ENCODE data around the gene TMEM247.

The TMEM247 gene

GRCh38 chr2:46489423-46490174 is 10.2 kb downstream of the TMEM247 start:
- peak; percentile 29 for DNase-seq (ENCODE audit: low spot score)

DNA sequence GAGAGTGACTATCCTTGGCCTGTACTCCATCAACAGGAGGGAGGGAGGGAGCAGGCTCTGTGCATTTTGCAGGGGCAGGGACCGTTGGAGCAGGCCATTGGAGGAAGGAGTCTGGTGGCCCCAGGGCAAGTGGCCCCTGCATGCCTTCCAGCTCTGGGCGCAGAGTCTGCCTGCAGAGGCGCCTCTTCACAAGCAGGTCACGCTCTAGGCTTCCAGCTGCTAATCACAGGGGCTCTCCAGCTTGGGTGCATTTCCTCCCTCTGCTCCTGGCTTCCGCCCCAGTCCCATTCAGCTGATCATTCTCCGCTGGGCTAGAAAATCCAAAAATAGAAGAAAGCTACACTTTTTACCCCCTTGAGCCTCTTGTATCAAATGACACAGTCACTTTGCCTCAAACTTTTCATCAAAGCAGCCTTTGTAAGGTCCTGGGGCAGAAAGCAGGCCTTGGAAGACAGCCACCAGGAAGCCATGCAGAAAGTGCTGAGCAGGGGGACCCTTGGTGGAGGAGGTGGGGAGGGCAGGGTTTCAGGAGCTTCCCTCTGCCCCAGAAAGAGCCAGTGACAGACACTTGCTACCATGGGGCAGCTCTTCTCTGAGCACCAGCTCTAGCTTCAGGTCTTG is 11.3 kb downstream of the TMEM247 start:
- peak; percentile 72 for DNase-seq (ENCODE audit: low spot score)

- DNase-seq (ENCODE audit: low spot score) = no peak
These were observed 12.9 kb downstream of the TMEM247 start for GRCh38 chr2:46492301-46492700.

DNA sequence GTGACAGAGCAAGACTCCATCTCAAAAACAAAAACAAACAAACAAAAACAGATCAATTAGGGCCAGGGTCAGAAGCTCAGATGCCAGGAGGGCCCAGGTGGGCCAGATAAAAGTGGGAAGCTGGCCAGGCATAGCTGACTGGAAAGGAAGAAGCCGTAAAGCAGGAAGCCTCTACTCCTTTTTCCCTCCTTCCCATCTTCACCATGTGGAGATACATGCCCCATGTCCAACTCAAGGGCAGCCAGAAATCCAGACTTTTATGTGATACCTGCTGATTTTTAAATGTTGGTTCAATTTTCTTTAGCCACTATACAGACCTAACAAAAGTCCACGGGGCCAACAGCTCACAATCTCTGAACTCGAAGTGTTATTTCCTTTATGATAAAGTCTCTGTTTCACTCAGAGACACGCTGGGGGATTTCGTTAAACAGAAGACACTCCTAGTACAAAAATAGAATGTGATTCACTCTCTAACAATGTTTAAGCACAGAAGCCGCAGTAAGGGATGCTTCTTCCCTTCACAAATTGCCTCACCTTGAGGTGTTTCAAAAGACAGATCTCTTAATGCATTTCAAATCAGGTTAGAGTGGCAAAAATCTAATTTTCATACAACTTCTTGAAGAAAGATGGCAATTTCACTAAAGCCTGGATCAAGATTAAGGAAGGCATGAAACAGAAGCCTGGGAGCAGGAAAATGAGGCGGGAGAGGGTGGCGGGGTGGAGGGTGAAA is 14.0 kb downstream of the TMEM247 start:
- DNase-seq (ENCODE audit: low spot score) = peak; percentile 47

GRCh38 chr2:46493971-46494250 is 14.5 kb downstream of the TMEM247 start:
- peak; percentile 11 for DNase-seq (ENCODE audit: low spot score)

DNA sequence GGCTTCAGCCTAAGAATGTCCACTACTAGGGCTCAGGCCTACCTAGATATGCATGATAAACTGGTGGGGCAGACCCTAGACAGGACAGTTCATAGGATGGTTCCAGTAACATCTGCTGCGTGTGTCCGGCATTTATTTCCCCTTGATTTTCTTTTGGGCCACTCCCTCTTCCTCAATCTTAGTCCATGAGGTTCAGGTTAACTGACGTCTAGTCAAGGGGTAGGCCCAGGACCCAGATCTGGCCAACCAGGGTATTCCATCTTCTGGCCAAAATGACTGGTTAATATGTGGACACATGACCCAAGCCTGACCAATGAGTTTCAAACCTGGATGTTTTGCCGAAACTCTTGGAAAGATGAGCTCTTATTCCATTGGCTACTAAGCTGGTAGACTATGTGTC is 15.2 kb downstream of the TMEM247 start:
- DNase-seq (ENCODE audit: low spot score) = no peak

DNA sequence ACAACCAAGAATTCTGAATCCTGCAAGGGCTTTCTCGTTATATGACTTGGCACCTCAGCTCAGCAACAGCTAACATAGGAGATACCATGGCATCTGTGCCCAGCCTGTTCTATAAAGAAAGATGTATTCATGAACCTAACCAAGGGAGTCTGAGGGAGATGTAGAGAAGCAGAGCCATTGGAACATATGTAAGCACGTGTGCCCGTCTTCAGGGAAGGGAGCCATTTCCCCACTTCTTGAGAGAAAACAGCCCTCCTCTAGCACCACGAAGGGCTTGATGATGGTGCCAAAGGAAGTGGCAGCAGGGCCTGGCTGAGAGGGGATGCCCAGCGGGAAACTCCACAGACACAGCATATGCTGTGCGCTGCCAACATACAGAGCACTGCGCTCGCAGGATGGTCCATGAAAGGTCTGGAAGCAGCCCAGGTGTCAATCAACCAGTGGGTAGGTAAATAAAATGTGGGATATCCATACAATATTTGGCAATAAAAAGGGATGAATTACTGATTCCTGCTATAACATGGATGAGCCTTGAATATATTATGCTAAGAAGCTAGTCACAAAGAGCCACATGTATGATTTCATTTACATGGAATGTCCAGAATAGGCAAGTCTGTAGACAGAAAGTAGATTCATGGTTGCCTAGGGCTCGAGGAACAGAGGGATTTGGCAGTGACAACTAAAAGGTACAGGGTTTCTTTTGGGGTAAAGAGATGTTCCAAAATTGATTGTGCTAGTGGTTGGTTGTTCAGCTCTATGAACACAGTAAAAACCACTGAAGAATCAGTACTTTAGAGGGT is 16.1 kb downstream of the TMEM247 start:
- DNase-seq (ENCODE audit: low spot score) = no peak

GRCh38 chr2:46497766-46498165 is 18.4 kb downstream of the TMEM247 start:
- DNase-seq (ENCODE audit: low spot score) = no peak

DNA sequence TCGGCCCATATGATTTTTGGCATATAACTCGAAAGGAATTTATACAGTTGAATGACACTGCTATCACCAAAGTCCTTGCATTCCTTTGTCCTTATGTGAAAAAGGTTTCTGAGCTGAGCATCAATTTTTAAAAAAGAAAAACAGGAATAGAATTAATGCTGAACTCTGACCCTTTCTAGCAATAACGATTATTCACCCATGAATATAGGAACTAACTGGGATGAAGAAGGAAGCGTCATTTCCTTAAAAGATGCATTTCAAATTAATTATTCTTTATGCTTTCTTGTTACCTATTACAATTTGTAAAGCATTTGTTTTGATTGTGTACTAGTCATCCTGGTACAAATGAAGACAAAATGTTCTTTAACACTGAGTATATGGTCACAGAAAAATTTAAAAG is 19.3 kb downstream of the TMEM247 start:
- no peak for DNase-seq (ENCODE audit: low spot score)

DNA sequence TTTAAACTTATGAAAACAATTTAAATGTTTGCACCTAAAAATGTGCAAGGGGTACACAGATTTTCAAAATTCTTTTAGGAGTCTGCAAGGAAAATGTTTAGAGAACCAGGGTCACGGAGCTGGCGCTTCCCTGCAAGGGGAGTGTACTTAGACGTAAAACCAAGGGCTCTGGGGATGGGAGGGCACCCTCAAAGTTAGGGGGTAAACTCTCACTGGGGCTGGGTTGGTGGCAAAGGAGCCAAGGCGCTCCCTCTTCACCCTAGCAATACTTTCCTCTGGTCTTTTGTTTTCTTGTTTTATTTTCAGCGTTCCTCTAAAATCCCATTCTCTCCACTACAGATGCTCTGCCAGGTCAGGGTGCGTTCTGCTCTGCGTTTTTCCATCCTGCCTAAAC is 20.0 kb downstream of the TMEM247 start:
- DNase-seq (ENCODE audit: low spot score) = no peak

- DNase-seq (ENCODE audit: low spot score) = no peak
These were observed 21.4 kb downstream of the TMEM247 start for GRCh38 chr2:46500801-46501200.

GRCh38 chr2:46502291-46502885 is 23.0 kb downstream of the TMEM247 start:
- no peak for DNase-seq (ENCODE audit: low spot score)

DNA sequence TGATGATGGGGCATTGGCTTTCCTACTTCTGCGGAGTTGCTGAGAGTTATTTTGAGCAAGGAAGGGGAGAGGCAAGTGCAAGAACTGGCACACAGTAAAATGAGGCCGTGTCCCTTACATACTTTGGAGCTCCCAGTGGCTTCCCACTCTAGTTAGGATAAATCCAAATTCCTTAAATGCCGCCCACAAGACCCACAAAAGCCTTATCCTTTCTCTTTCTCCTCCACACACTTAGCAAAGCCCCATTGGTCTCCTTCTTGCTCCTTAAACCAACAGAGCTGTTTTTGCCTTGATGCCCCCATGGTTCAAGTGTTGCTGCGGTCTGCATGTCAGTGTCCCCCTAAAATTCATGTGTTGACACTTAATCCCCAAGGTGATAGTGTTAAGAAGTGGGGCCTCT is 24.3 kb downstream of the TMEM247 start:
- no peak for DNase-seq (ENCODE audit: low spot score)

GRCh38 chr2:46504221-46504620 is 24.9 kb downstream of the TMEM247 start:
- DNase-seq (ENCODE audit: low spot score) = no peak

DNA sequence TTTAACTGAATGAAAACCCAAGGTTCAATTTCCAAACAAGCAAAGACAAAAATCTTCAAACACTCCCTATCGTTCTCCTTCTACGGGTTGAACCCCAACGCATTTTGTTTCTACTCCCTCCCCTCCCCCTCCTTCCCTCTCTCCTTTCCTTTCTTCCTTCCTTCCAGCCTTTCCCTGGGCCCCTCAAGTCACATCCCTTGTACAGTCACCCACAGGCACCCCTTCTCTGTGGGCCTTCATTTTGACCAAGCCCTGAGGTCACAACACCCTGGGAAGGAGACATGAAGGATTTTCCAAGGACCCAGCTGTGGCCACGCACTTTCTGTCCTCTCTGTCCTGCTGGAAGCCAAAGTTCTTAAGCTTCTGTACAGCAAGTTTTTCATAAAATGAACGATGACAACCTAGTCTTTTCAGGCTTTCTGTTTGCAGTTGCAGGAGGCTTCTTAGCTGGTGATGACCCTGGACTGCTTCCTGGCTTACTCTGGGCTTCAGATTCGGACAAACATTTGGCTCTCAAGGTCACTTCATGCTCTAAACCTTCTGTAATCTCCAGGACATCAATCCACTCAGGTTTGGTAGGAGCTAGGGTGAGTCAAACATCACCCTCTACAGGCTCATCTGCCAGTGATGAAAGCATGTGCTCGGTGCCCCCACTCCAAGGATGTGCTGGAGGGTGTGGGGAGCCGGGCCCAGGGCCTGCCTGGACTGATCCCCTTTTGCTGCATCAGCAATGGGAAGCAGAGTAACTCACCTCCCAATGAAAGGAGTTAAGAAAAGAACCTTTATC is 25.5 kb downstream of the TMEM247 start:
- DNase-seq (ENCODE audit: low spot score) = no peak

- no peak for DNase-seq (ENCODE audit: low spot score)
These were observed 26.1 kb downstream of the TMEM247 start for GRCh38 chr2:46505472-46505783.

- DNase-seq (ENCODE audit: low spot score) = no peak
These were observed 26.9 kb downstream of the TMEM247 start for GRCh38 chr2:46506131-46506706.

DNA sequence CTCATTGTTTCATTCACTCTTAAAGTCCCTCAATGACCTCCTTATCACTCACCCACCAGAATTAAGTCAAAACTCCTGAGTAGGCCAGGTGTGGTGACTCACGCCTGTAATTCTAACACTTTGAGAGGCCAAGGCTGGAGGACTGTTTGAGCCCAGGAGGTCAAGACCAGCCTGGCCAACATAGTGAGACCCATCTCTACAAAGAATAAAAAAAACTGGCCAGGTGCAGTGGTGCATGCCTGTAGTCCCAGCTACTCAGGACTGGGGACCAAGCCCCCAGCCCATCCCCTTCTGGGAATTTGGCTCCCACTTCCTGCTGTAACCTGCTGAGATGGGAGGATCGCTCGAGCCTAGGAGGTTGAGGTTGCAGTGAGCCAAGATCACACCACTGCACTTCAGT is 28.9 kb downstream of the TMEM247 start:
- DNase-seq (ENCODE audit: low spot score) = no peak

- DNase-seq (ENCODE audit: low spot score) = no peak
These were observed 29.4 kb downstream of the TMEM247 start for GRCh38 chr2:46508759-46509158.

DNA sequence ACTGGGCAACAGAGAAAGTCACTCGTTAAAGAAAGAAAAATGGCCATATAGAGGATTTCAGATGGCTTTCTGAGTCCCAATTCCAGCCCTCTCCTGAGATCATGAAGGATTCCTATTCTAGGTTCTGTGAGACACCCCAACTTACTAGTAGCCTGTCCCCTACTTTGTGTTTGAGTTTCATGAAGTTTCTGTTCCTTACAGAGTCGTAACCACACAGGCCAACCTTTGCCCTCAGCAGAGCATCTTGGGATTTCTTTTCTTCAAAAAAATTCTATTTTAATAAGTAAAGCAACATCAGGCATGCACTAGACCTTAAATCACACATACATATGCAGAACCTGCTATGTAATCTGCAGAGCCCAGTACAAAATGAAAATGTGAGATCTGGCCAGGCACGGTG is 30.4 kb downstream of the TMEM247 start:
- DNase-seq (ENCODE audit: low spot score) = no peak

GRCh38 chr2:46510598-46511177 is 31.3 kb downstream of the TMEM247 start:
- DNase-seq (ENCODE audit: low spot score) = no peak
